Left ventricle myocardium inferior (tissue), 1 donor: ENCODE measurements around the gene ETF1. TPM values are rescaled to one million over a fixed set of nuclear protein-coding genes. Genes with fewer than 3 reads are reported as not detected.

Source experiments
- DNase-seq: peaks from one replicate; pipeline ENCODE4 v3.0.0-alpha.2; 2020
- H3K27ac ChIP-seq: fragments of 200-600 bp; replicated peaks from 2 replicates; pipeline ENCODE4 v1.8.0; 2021
- H3K27me3 ChIP-seq: fragments of 200-600 bp; 2 replicates; pipeline ENCODE4 v1.8.0; 2021; ENCODE audit warnings: low read depth
- H3K36me3 ChIP-seq: fragments of 200-600 bp; 2 replicates; pipeline ENCODE4 v1.8.0; 2021
- H3K4me1 ChIP-seq: fragments of 200-600 bp; 2 replicates; pipeline ENCODE4 v1.8.0; 2021
- H3K4me3 ChIP-seq: fragments of 200-600 bp; 2 replicates; pipeline ENCODE4 v1.8.0; 2021; ENCODE audit warnings: mild to moderate bottlenecking, moderate library complexity
- H3K9me3 ChIP-seq: fragments of 200-600 bp; replicated peaks from 2 replicates; pipeline ENCODE4 v1.8.0; 2021
- intact Hi-C: fragments of 100-400 bp; cut with micrococcal nuclease; formaldehyde crosslinking; loops from one replicate; pipeline ENCODE4 v1.11.0; 2022
- total RNA-seq: library from RNA; stranded (reverse); fragmentation: NEBNext Ultra II Directional; extraction: Animal tissue kit (Norgen Biotek cat#: 25700); gene quantifications from one replicate; pipeline ENCODE4 v1.2.1, GENCODE V29; 2021
- TF ChIP-seq, protein P1 (sequence below): fragments of 200-600 bp; IDR thresholded peaks from 2 replicates; pipeline ENCODE4 v1.8.0; 2021; ENCODE audit warnings: antibody characterized with exemption, mild to moderate bottlenecking, borderline replicate concordance
- donor health status: DM: no; HTN: yes; CAD: no; lungs with severe emphysema.

The ETF1 gene
- total RNA-seq, 1 donor from 2014 or later: 80.8 TPM

DNA sequence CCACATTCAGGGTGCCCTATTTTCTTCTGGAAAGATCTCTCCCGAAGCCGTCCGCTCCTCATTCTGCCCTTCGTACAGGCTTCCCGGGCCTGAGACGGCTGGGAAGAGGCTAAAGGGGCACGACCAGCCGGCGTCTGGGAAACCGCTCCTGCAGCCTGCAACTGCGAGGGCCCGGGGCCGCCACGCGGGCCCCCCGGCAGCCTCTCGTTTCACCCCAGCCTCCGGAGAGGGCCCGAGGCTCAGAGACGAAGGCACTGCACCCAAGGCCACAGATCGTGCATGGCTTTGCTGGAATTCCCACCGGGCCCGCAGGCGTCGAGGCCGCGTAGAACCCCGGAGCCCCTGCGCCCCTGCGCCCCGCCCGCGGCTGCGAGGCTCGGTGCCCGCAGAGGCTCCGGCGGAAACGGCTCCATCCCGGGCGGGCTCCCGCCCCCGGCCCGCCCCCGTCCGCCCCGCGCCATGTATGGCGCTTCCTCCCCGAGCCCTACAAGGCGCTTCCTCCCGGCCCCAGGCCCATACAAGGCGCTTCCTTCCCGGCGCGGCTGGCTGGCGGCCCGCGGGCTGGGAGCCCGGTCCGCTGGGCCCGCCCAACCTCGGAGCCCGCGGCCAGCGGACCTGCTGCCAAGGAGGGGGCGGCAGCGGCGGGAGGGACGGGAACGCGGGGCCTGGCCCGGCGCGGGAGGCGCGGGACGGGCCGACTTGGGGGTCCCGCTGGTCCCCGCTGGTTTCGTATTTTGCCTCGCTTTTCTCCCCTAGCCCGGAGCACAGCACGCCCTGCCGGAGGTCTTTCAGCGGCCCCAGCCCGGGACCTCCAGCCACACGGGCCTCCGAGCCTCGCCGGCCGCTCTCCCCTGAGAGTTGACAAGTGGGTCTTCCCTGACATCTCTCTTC, 51.1 kb downstream of the ETF1 start:
- DNase-seq: peak; percentile 92
- intact Hi-C loops: no loop called here

GRCh38 chr5:138491284-138491648, 51.8 kb downstream of the ETF1 start:
- H3K27me3 ChIP-seq: peaks cover 20% of the 10 kb centered on the region
- TF ChIP-seq, protein P1, sequence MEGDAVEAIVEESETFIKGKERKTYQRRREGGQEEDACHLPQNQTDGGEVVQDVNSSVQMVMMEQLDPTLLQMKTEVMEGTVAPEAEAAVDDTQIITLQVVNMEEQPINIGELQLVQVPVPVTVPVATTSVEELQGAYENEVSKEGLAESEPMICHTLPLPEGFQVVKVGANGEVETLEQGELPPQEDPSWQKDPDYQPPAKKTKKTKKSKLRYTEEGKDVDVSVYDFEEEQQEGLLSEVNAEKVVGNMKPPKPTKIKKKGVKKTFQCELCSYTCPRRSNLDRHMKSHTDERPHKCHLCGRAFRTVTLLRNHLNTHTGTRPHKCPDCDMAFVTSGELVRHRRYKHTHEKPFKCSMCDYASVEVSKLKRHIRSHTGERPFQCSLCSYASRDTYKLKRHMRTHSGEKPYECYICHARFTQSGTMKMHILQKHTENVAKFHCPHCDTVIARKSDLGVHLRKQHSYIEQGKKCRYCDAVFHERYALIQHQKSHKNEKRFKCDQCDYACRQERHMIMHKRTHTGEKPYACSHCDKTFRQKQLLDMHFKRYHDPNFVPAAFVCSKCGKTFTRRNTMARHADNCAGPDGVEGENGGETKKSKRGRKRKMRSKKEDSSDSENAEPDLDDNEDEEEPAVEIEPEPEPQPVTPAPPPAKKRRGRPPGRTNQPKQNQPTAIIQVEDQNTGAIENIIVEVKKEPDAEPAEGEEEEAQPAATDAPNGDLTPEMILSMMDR: no peak
- intact Hi-C loops: no loop called here
- no peaks in the 10 kb centered on the region for H3K36me3 ChIP-seq
- H3K4me3 ChIP-seq: peak overlapping the region; percentile 71
- peaks cover 34% of the 10 kb centered on the region for H3K4me1 ChIP-seq
- no peaks in the 10 kb centered on the region for H3K9me3 ChIP-seq
- DNase-seq: no peak
- no peak overlapping the region for H3K27ac ChIP-seq

More for the DNA sequence above, 51.1 kb downstream of the ETF1 start:
- H3K9me3 ChIP-seq: no peaks in the 10 kb centered on the region
- H3K36me3 ChIP-seq: no peaks in the 10 kb centered on the region
- TF ChIP-seq, protein P1: no peak
- peaks cover 34% of the 10 kb centered on the region for H3K4me1 ChIP-seq
- peaks cover 20% of the 10 kb centered on the region for H3K27me3 ChIP-seq
- H3K27ac ChIP-seq: peak overlapping the region; percentile 31
- H3K4me3 ChIP-seq: peak overlapping the region; percentile 71

DNA sequence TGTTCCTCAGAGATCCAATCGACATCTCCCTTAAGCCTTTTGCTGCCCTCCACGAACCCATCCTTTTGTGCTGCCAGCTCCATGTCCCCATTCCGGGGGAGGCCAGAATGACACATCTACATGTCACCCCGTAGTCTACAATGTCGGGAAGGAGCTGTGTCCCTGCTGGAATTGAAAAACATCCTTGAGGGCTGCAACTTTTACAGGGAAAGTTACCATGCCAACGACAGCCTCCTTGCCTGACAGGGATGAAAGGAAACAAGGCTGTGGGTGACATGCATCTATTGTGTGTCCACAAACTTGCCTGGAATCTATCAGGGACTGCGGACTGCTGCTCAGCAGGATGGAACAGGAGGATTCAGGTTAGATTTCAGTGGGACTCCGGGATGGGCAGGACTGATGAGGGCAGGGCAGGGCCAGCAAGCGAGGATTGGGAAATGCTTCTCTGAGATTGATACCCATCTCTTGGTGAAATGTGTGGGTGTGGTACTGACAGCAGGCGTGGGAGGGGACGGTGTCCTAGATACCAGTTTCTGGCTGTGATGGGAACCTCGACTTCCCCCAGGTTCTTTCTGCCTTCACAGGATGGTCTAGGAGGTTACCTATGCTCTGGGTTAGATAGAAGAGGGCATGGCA, 52.3 kb downstream of the ETF1 start:
- TF ChIP-seq, protein P1: no peak
- Histone ChIP-seq H3K27ac (no peak overlapping the region), H3K9me3 (no peaks in the 10 kb centered on the region), H3K27me3 (peaks cover 20% of the 10 kb centered on the region), H3K4me1 (peaks cover 34% of the 10 kb centered on the region), H3K4me3 (no peak overlapping the region), H3K36me3 (no peaks in the 10 kb centered on the region)
- no peak for DNase-seq
- intact Hi-C loops: no loop called here

DNA sequence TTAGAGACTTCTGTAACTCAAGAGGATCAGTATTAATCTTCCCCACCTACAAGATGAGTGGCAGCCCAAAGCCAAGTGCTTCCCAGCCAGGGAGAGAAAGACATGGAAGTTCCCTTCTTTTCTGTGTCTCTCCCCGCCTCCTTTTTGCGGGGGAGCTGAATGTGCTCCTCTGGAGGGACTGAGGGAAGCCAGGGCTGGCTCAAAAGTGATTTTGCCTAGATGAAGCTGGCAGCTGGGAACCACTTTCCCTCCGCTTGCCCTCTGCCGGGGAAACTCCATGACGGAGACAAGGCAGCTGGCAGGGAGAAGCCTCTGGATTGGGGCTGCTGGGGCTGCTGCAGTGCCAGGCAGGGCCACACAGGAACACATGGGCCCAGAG, 53.4 kb downstream of the ETF1 start:
- TF ChIP-seq, protein P1: no peak
- intact Hi-C loops: no loop called here
- peaks cover 34% of the 10 kb centered on the region for H3K4me1 ChIP-seq
- no peaks in the 10 kb centered on the region for H3K9me3 ChIP-seq
- no peaks in the 10 kb centered on the region for H3K36me3 ChIP-seq
- H3K27me3 ChIP-seq: peaks cover 20% of the 10 kb centered on the region
- no peak overlapping the region for H3K4me3 ChIP-seq
- no peak for DNase-seq
- H3K27ac ChIP-seq: no peak overlapping the region

DNA sequence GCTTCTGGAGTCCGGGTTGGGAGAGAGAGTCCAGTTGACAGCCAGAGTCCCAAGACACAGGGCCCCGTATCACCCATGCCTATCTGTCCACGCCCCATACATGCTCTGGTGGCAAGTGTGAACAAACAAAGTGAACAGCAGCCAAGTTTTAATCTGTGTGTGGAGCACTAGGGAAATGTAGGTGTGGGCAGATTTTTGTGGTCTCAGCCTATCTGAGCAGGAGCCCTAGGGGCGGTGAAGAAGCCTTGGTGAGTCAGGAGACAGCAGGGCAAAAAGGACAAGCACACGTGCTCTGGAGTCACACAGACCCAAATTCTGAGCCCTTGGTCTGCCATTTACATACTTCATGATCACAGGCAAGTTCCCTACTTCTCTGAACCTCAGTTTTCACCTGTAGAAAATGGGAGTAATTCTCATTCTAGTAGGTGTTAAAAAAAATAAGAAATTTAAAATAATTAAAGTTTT, 54.5 kb downstream of the ETF1 start:
- H3K27me3 ChIP-seq: peaks cover 20% of the 10 kb centered on the region
- H3K27ac ChIP-seq: no peak overlapping the region
- no peaks in the 10 kb centered on the region for H3K36me3 ChIP-seq
- TF ChIP-seq, protein P1: no peak
- H3K9me3 ChIP-seq: no peaks in the 10 kb centered on the region
- no peak for DNase-seq
- H3K4me3 ChIP-seq: no peak overlapping the region
- peaks cover 30% of the 10 kb centered on the region for H3K4me1 ChIP-seq
- intact Hi-C loops: no loop called here
